K562 (cell line): Measurements from ENCODE around the gene PLPPR1. TPM values are rescaled to one million over a fixed set of nuclear protein-coding genes. Genes with fewer than 3 reads are reported as not detected.

Experiments used
- ATAC-seq: fragments of 200-7000 bp; cut with Tn5 transposase; 3 replicates; pipeline ENCODE4 v1.9.1; 2020; ENCODE audit warnings: moderate library complexity
- BruUV-seq: library from RNA; stranded (reverse); fragments of 400-500 nt; replicated peaks from 2 replicates; lab custom pipeline; 2021; lab: Mats Ljungman, UMichigan
- CTCF ChIA-PET: fragments of 300-600 bp; formaldehyde crosslinking; extraction: SDS; loops from one replicate; lab custom pipeline; 2021; ENCODE audit warnings: low intra/inter-chr PET ratio; lab: Yijun Ruan, JAX
- POLR2A ChIA-PET: fragments of 300-600, 350-650 bp; sonication (Branson Sonifier 250); formaldehyde crosslinking; extraction: SDS; loops from one replicate; lab custom pipeline; 2021; ENCODE audit warnings: antibody characterized with exemption, inconsistent platforms; lab: Yijun Ruan, JAX
- DNase-seq, 4 experiments: peaks; one replicate each; pipeline versions ENCODE4 v3.0.0 to v3.0.0-alpha.2; 2011 to 2018; ENCODE audit warnings: low spot score in 3 of 4, mixed read lengths in 3 of 4; ENCODE audit errors: extremely low read depth in 1 of 4
- FAIRE-seq: peaks from 2 replicates; lab custom pipeline; 2011; peaks lifted over from hg19 to GRCh38; lab: Jason Lieb, UNC
- H2AFZ ChIP-seq: 2 replicates; pipeline ENCODE4 v1.6.0; 2011; ENCODE audit warnings: low read depth, low read length, control low read depth, inconsistent platforms
- H3K27ac ChIP-seq: fragments of 200-600 bp; 3 replicates; pipeline ENCODE4 v1.8.0; 2011; ENCODE audit warnings: low read depth, mild to moderate bottlenecking, control low read depth, inconsistent platforms, low read length, moderate library complexity, mixed read lengths; ENCODE audit errors: extremely low read depth
- H3K27me3 ChIP-seq, 2 experiments: fragments of 300-600 bp in 1 of 2; 2 replicates in 1 of 2; 3 replicates in 1 of 2; pipeline versions ENCODE4 v1.6.0 to v1.8.0; 2011; ENCODE audit warnings: inconsistent platforms in 2 of 2, low read length in 2 of 2, mild to moderate bottlenecking in 1 of 2, mixed read lengths in 1 of 2, moderate library complexity in 1 of 2; ENCODE audit not compliant: control insufficient read depth in 2 of 2, insufficient read depth in 2 of 2
- H3K36me3 ChIP-seq: fragments of 300-600 bp; 3 replicates; pipeline ENCODE4 v1.8.0; 2011; ENCODE audit warnings: mild to moderate bottlenecking, low read length, inconsistent platforms; ENCODE audit not compliant: control insufficient read depth, insufficient read depth
- H3K4me1 ChIP-seq, 2 experiments: fragments of 200-600 bp in 1 of 2; replicated peaks in 1 of 2; 2 replicates in 1 of 2; 3 replicates in 1 of 2; pipeline versions ENCODE4 v1.5.1 to v1.8.0; 2011; ENCODE audit warnings: inconsistent platforms in 2 of 2, low read length in 2 of 2, mild to moderate bottlenecking in 1 of 2, mixed read lengths in 1 of 2, moderate library complexity in 1 of 2; ENCODE audit not compliant: control insufficient read depth in 2 of 2, insufficient read depth in 2 of 2
- H3K4me2 ChIP-seq: 2 replicates; pipeline ENCODE4 v1.6.1; 2011; ENCODE audit warnings: low read length, control low read depth, inconsistent platforms, mixed read lengths; ENCODE audit not compliant: insufficient read depth
- H3K4me3 ChIP-seq: fragments of 200-600 bp; sonication (generic), shearing (Covaris generic); 2 replicates; pipeline ENCODE4 v1.5.1; 2016; ENCODE audit warnings: control low read depth, inconsistent platforms
- H3K79me2 ChIP-seq: fragments of 200-600 bp; 3 replicates; pipeline ENCODE4 v1.8.0; 2011; ENCODE audit warnings: low read length, inconsistent platforms; ENCODE audit not compliant: control insufficient read depth, insufficient read depth
- H3K9ac ChIP-seq, 2 experiments: 2 replicates each; pipeline versions ENCODE4 v1.6.0 to v1.6.1; 2011; ENCODE audit warnings: low read depth in 2 of 2, low read length in 2 of 2, control low read depth in 1 of 2, inconsistent platforms in 1 of 2, mild to moderate bottlenecking in 1 of 2, mixed read lengths in 1 of 2; ENCODE audit not compliant: insufficient read depth in 1 of 2
- H3K9me1 ChIP-seq: one replicate; pipeline ENCODE4 v1.6.0; 2011; ENCODE audit warnings: inconsistent platforms, mild to moderate bottlenecking, low read length, moderate library complexity; ENCODE audit not compliant: control insufficient read depth, insufficient read depth
- H3K9me3 ChIP-seq: replicated peaks from 2 replicates; pipeline ENCODE4 v1.5.1; 2011; ENCODE audit warnings: low read depth, low read length, inconsistent platforms; ENCODE audit not compliant: control insufficient read depth, insufficient read depth
- H4K20me1 ChIP-seq: replicated peaks from 2 replicates; pipeline ENCODE4 v1.6.1; 2011; ENCODE audit warnings: low read length, inconsistent platforms, mixed read lengths; ENCODE audit not compliant: control insufficient read depth, insufficient read depth
- CBX2 ChIP-seq: fragments of 200-600 bp; sonication (generic); IDR thresholded peaks from one replicate; pipeline ENCODE4 v1.6.1; 2012; ENCODE audit warnings: mild to moderate bottlenecking, low read length, inconsistent platforms; ENCODE audit not compliant: insufficient read depth, poor library complexity, severe bottlenecking
- HMG20B ChIP-seq: fragments of 250-450 bp; sonication (Bioruptor Pico); IDR thresholded peaks from 2 replicates; pipeline ENCODE4 v1.5.0; 2021; ENCODE audit warnings: mild to moderate bottlenecking
- MBD2 ChIP-seq: sonication (generic); IDR thresholded peaks from 2 replicates; pipeline ENCODE4 v1.6.1; 2016; ENCODE audit warnings: low read depth, borderline replicate concordance
- MED1 ChIP-seq: sonication (generic); formaldehyde crosslinking; IDR thresholded peaks from 2 replicates; pipeline ENCODE4 v1.8.1; 2023; ENCODE audit warnings: missing genetic modification reagents, borderline replicate concordance
- NCOA1 ChIP-seq: fragments of 450-650 bp; IDR thresholded peaks from 2 replicates; pipeline ENCODE4 v1.6.1; 2016; ENCODE audit warnings: low read depth
- NELFE ChIP-seq: IDR thresholded peaks from 2 replicates; pipeline ENCODE4 v1.6.1; 2011; ENCODE audit warnings: mild to moderate bottlenecking; ENCODE audit not compliant: insufficient read depth, insufficient read length
- NFIC ChIP-seq: fragments of 450-650 bp; IDR thresholded peaks from 2 replicates; pipeline ENCODE4 v1.6.1; 2017; ENCODE audit warnings: mild to moderate bottlenecking, inconsistent platforms
- RAD21 ChIP-seq, 2 experiments: fragments of 250-450 bp in 1 of 2; fragments of 450-650 bp in 1 of 2; sonication (Bioruptor Pico) in 1 of 2; formaldehyde crosslinking in 1 of 2; IDR thresholded peaks in 1 of 2; conservative IDR thresholded peaks in 1 of 2; 2 replicates each; pipeline versions ENCODE4 v1.4.0 to v1.8.0; 2020 to 2022; ENCODE audit warnings: mild to moderate bottlenecking in 2 of 2, moderate library complexity in 1 of 2
- SMAD3 ChIP-seq: fragments of 450-650 bp; formaldehyde crosslinking; conservative IDR thresholded peaks from 2 replicates; pipeline ENCODE4 v1.4.0; 2020; ENCODE audit warnings: mild to moderate bottlenecking
- ZBTB33 ChIP-seq: sonication (generic); formaldehyde crosslinking; IDR thresholded peaks from 2 replicates; pipeline ENCODE4 v1.8.1; 2023; ENCODE audit warnings: mild to moderate bottlenecking, missing genetic modification reagents
- ZNF133 ChIP-seq: fragments of 250-450 bp; sonication (Bioruptor Pico); IDR thresholded peaks from 2 replicates; pipeline ENCODE4 v1.4.0; 2020; ENCODE audit warnings: mild to moderate bottlenecking
- ZNF444 ChIP-seq: fragments of 250-450 bp; sonication (Bioruptor Pico); IDR thresholded peaks from 2 replicates; pipeline ENCODE4 v1.4.0; 2020; ENCODE audit warnings: mild to moderate bottlenecking, moderate library complexity
- WGBS: fragments of 100-300 bp; shearing (Covaris generic); methylation state at CpG from one replicate; pipeline ENCODE4 v1.1.6; 2016; ENCODE audit warnings: low coverage, mixed read lengths; ENCODE audit not compliant: insufficient coverage; ENCODE audit errors: missing lambda C conversion rate; 5-methylcytosine and 5-hydroxymethylcytosine counted together
- in situ Hi-C: fragments of 300-500 bp; cut with MboI; formaldehyde crosslinking; loops from 4 replicates; pipeline ENCODE4 v1.15.0; 2018; ENCODE audit warnings: inconsistent platforms, mixed read lengths
- intact Hi-C: fragments of 100-400 bp; cut with micrococcal nuclease; formaldehyde crosslinking; loops from 2 replicates; pipeline ENCODE4 v1.14.2; 2022
- polyA plus RNA-seq, 8 experiments: library from polyadenylated mRNA; depleted of rRNA in 4 of 8; stranded (reverse) in 5 of 8; unstranded in 3 of 8; fragments of >200 nt; fragmentation: Nextera tagmentation in 2 of 8; fragmentation: Illumina TruSeq in 1 of 8; extraction: Ambion mirVana in 2 of 8; extraction: Trizol in 1 of 8; gene quantifications; 2 replicates each; pipeline versions ENCODE4 v1.2.1 to v1.2.3, GENCODE V29; 2011 to 2014; ENCODE audit warnings: inconsistent platforms in 1 of 8, missing spikeins in 1 of 8
- total RNA-seq, 7 experiments: library from RNA; depleted of rRNA in 6 of 7; stranded (reverse); fragments of >200 nt in 6 of 7; fragmentation: Illumina TruSeq in 2 of 7; extraction: Trizol in 2 of 7; gene quantifications; 2 replicates each; pipeline versions ENCODE4 v1.2.1 to v1.2.3, GENCODE V29; 2011 to 2021; ENCODE audit warnings: low replicate concordance in 1 of 7
- TF ChIP-seq, protein P1 (sequence below): fragments of 450-650 bp; conservative IDR thresholded peaks from 2 replicates; pipeline ENCODE4 v1.6.1; 2016; ENCODE audit warnings: missing genetic modification characterization, low read depth, mild to moderate bottlenecking, control low read depth, missing compliant biosample characterization
- TF ChIP-seq, protein P2 (sequence below): fragments of 250-450 bp; sonication (Bioruptor Pico); IDR thresholded peaks from 2 replicates; pipeline ENCODE4 v1.4.0; 2020; ENCODE audit warnings: mild to moderate bottlenecking, moderate library complexity, borderline replicate concordance

The PLPPR1 gene
- total and polyA plus RNA-seq, 9 of the 15 experiments (the other 6 are each of a cell fraction or from before 2014, with no cell fraction given) = not detected

DNA sequence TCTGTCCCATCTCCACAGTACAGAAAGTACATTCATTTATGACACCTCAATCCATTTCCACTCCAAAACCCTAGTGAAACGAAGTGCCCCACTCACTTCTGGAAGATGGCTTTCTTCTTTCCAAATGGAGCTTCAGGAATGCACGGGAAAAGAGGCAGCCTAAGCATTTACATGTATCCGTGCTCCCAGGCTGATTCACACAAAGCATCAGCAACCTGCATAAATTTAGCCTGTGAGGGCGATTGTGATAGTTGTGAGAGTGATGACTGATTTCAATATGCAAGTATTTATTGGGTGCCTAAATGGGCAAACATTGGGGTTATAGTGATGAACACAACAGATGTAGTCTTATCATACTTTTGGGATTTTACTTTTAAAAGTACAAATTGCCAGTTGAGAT lies 86.6 kb downstream of the PLPPR1 start:
- H3K9me3 ChIP-seq = no peaks in the 10 kb centered on the region
- CTCF ChIA-PET = no interaction called here
- H3K79me2 ChIP-seq = no peaks in the 10 kb centered on the region
- no peaks in the 10 kb centered on the region for H3K27me3 ChIP-seq
- no peak for DNase-seq
- H3K9me1 ChIP-seq = no peaks in the 10 kb centered on the region
- H3K9ac ChIP-seq = no peak overlapping the region
- in situ Hi-C loops (no loop called here), intact Hi-C loops (loop anchor here (5.0 to 10.0 kb wide), 3 partner anchors 117 to 412 kb away; no protein-coding TSS in a partner anchor)
- no peaks in the 10 kb centered on the region for H3K36me3 ChIP-seq
- no TSS peak for BruUV-seq
- no peak overlapping the region for H3K27ac ChIP-seq
- no peak overlapping the region for H3K4me2 ChIP-seq
- WGBS = 0% methylated on average over 4 of the region's 4 CpGs
- TF ChIP-seq HMG20B (CRISPR knock-in tag) = no peak
- TF ChIP-seq MBD2 = no peak
- no peak for TF ChIP-seq CBX2
- TF ChIP-seq MED1 (CRISPR knock-in tag) = no peak
- no peak for TF ChIP-seq ZNF133 (CRISPR knock-in tag)
- no peak for TF ChIP-seq NCOA1
- TF ChIP-seq SMAD3 (CRISPR knock-in tag) = no peak
- no peak for TF ChIP-seq RAD21 (CRISPR knock-in tag; conservative IDR thresholded peaks at IDR 0.05 in 1 of 2, IDR thresholded peaks at IDR 0.05 in 1 of 2)
- no peak for TF ChIP-seq NFIC
- no peak for TF ChIP-seq NELFE
- no peak for TF ChIP-seq ZBTB33 (CRISPR knock-in tag)
- no peak for TF ChIP-seq ZNF444
- TF ChIP-seq, protein P1, sequence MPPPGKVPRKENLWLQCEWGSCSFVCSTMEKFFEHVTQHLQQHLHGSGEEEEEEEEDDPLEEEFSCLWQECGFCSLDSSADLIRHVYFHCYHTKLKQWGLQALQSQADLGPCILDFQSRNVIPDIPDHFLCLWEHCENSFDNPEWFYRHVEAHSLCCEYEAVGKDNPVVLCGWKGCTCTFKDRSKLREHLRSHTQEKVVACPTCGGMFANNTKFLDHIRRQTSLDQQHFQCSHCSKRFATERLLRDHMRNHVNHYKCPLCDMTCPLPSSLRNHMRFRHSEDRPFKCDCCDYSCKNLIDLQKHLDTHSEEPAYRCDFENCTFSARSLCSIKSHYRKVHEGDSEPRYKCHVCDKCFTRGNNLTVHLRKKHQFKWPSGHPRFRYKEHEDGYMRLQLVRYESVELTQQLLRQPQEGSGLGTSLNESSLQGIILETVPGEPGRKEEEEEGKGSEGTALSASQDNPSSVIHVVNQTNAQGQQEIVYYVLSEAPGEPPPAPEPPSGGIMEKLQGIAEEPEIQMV (tag) = no peak
- TF ChIP-seq, protein P2, sequence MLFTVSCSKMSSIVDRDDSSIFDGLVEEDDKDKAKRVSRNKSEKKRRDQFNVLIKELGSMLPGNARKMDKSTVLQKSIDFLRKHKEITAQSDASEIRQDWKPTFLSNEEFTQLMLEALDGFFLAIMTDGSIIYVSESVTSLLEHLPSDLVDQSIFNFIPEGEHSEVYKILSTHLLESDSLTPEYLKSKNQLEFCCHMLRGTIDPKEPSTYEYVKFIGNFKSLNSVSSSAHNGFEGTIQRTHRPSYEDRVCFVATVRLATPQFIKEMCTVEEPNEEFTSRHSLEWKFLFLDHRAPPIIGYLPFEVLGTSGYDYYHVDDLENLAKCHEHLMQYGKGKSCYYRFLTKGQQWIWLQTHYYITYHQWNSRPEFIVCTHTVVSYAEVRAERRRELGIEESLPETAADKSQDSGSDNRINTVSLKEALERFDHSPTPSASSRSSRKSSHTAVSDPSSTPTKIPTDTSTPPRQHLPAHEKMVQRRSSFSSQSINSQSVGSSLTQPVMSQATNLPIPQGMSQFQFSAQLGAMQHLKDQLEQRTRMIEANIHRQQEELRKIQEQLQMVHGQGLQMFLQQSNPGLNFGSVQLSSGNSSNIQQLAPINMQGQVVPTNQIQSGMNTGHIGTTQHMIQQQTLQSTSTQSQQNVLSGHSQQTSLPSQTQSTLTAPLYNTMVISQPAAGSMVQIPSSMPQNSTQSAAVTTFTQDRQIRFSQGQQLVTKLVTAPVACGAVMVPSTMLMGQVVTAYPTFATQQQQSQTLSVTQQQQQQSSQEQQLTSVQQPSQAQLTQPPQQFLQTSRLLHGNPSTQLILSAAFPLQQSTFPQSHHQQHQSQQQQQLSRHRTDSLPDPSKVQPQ = no peak
- no peak for FAIRE-seq
- no peak overlapping the region for H2AFZ ChIP-seq
- H3K4me3 ChIP-seq = no peak overlapping the region
- no peaks in the 10 kb centered on the region for H3K4me1 ChIP-seq
- POLR2A ChIA-PET = no interaction called here
- no peaks in the 10 kb centered on the region for H4K20me1 ChIP-seq
- no peak for ATAC-seq
